ENCODE measurements around the gene COX5B. TPM values are rescaled to one million over a fixed set of nuclear protein-coding genes. Genes with fewer than 3 reads are reported as not detected.
"Not testable (repeated sequence)": the region's sequence is repeated elsewhere in the genome, so short reads cannot be mapped to it uniquely, and the experiment has no call there.

COX5B gene
- total RNA-seq, 2 experiments from 2014 or later = 171 to 237 TPM

DNA sequence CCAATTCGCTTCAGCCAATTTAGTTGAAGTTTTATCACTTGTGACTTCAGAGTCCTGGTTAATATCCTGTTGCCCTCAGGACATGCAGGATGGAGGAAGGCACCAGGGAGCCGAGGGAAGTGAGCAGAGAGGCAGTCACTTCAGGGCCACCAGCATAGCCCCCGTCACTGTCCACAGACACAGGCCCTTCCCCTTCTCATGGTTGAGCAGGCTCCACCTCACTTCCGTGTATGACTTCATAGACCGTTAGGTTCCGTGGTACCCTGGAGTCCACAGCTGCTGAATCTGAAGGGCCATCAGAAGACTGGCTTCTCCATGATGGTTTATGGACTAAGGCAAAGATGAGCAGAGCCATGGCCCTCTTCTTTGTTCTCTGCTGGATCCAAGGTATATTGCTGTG lies 23.6 kb downstream of the COX5B start, which contains the start of gene C2orf92:
Gene C2orf92 (plus strand): TSS at position 266 of the 400 bp plus-strand sequence. CDS start 76 bp downstream, at position 342.
- no TSS peak for BruUV-seq (replicated peaks)
- H3K4me2 ChIP-seq (ENCODE audit: low read length) = no peak within 1 kb of the TSS
- H3K27ac ChIP-seq (ENCODE audit: low read depth, low read length, poor library complexity, severe bottlenecking) = no peak within 1 kb of the TSS
- H3K36me3 ChIP-seq (ENCODE audit: insufficient read depth, low read length) = no peaks in the 10 kb centered on the region
- peak; percentile 39 for DNase-seq (ENCODE audit: low spot score)
- TF ChIP-seq, protein P1, sequence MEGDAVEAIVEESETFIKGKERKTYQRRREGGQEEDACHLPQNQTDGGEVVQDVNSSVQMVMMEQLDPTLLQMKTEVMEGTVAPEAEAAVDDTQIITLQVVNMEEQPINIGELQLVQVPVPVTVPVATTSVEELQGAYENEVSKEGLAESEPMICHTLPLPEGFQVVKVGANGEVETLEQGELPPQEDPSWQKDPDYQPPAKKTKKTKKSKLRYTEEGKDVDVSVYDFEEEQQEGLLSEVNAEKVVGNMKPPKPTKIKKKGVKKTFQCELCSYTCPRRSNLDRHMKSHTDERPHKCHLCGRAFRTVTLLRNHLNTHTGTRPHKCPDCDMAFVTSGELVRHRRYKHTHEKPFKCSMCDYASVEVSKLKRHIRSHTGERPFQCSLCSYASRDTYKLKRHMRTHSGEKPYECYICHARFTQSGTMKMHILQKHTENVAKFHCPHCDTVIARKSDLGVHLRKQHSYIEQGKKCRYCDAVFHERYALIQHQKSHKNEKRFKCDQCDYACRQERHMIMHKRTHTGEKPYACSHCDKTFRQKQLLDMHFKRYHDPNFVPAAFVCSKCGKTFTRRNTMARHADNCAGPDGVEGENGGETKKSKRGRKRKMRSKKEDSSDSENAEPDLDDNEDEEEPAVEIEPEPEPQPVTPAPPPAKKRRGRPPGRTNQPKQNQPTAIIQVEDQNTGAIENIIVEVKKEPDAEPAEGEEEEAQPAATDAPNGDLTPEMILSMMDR (conservative IDR thresholded peaks at IDR 0.05; ENCODE audit: low read length) = no peak
- TF ChIP-seq EZH2phosphoT487 (IDR thresholded peaks at IDR 0.05; ENCODE audit: borderline replicate concordance, low read depth, low read length) = no peak
- H2AFZ ChIP-seq (ENCODE audit: low read length) = peak within 1 kb of the TSS; percentile 67
- H3K79me2 ChIP-seq (ENCODE audit: insufficient read depth, low read depth, low read length) = no peaks in the 10 kb centered on the region
- peaks cover 14% of the 10 kb centered on the region for H3K4me1 ChIP-seq (ENCODE audit: insufficient read depth, low read length, poor library complexity, severe bottlenecking)
- no peak within 1 kb of the TSS for H3K4me3 ChIP-seq (ENCODE audit: low read depth, low read length, poor library complexity, severe bottlenecking)
- H4K20me1 ChIP-seq (ENCODE audit: insufficient read depth, low read length) = no peaks in the 10 kb centered on the region
- POLR2A ChIA-PET = interaction anchor here (0.6 kb wide), 1 partner anchor 1196 kb away, joined by 4 read pairs; no protein-coding TSS in a partner anchor
- H3K9me2 ChIP-seq (ENCODE audit: insufficient read depth, low read length) = no peaks in the 10 kb centered on the region
- intact Hi-C loops (cut with micrococcal nuclease; ENCODE audit: unreplicated experiment) = loop anchor here (5.0 kb wide), 1 partner anchor 893 kb away; no protein-coding TSS in a partner anchor
- CTCF ChIA-PET (ENCODE audit: unreplicated experiment) = no interaction called here
- no peaks in the 10 kb centered on the region for H3K9me3 ChIP-seq (ENCODE audit: low read length)

DNA sequence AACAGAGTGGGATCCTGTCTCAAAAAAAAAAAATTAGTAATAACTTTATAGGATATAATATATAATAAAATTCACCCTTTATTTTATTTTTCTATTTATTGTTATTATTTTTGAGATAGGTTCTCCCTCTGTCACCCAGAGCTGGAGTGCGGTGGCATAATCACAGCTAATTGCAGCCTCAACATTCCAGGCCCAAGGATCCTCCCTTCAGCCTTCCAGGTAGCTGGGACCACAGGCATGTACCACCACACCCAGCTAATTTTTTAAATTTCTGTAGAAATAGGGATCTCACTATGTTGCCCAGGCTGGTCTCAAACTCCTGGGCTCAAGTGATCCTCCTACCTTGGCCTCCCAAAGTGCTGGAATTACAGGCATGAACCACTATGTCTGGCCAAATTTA lies 24.6 kb downstream of the COX5B start:
- no peak overlapping the region for H3K27ac ChIP-seq (ENCODE audit: low read depth, low read length, poor library complexity, severe bottlenecking)
- H3K4me3 ChIP-seq (ENCODE audit: low read depth, low read length, poor library complexity, severe bottlenecking) = no peak overlapping the region
- no TSS peak for BruUV-seq (replicated peaks)
- H4K20me1 ChIP-seq (ENCODE audit: insufficient read depth, low read length) = no peaks in the 10 kb centered on the region
- no peak overlapping the region for H2AFZ ChIP-seq (ENCODE audit: low read length)
- H3K79me2 ChIP-seq (ENCODE audit: insufficient read depth, low read depth, low read length) = no peaks in the 10 kb centered on the region
- H3K4me1 ChIP-seq (ENCODE audit: insufficient read depth, low read length, poor library complexity, severe bottlenecking) = peaks cover 7% of the 10 kb centered on the region
- H3K4me2 ChIP-seq (ENCODE audit: low read length) = no peak overlapping the region
- intact Hi-C loops (cut with micrococcal nuclease; ENCODE audit: unreplicated experiment) = no loop called here
- no peaks in the 10 kb centered on the region for H3K9me3 ChIP-seq (ENCODE audit: low read length)
- CTCF ChIA-PET (ENCODE audit: unreplicated experiment) = no interaction called here
- POLR2A ChIA-PET = no interaction called here
- no peaks in the 10 kb centered on the region for H3K9me2 ChIP-seq (ENCODE audit: insufficient read depth, low read length)
- H3K36me3 ChIP-seq (ENCODE audit: insufficient read depth, low read length) = no peaks in the 10 kb centered on the region
- DNase-seq (ENCODE audit: low spot score) = no peak
- TF ChIP-seq EZH2phosphoT487 (IDR thresholded peaks at IDR 0.05; ENCODE audit: borderline replicate concordance, low read depth, low read length) = no peak
- TF ChIP-seq, protein P1 (conservative IDR thresholded peaks at IDR 0.05; ENCODE audit: low read length) = no peak

DNA sequence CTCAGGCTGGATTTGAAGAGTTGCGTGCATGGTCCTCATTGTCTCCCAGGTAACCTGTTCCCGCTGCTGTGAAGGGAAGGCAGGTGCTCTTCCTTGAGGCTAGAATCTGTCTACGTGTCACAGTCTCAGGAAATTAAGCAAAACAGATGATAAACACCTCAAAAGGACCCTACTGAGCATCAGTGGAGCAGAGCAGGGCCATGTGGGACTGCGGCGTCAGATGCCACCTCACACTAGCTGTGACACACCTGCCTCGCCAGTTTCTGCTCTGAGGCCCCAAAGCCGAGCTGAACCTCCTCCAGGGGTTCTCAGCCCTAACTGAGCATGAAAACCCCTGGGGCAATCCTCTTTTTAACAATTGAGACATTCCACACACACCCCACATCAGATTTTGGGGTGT lies 25.7 kb downstream of the COX5B start:
- H2AFZ ChIP-seq (ENCODE audit: low read length) = no peak overlapping the region
- H3K4me3 ChIP-seq (ENCODE audit: low read depth, low read length, poor library complexity, severe bottlenecking) = no peak overlapping the region
- H3K9me3 ChIP-seq (ENCODE audit: low read length) = no peaks in the 10 kb centered on the region
- H3K27ac ChIP-seq (ENCODE audit: low read depth, low read length, poor library complexity, severe bottlenecking) = no peak overlapping the region
- BruUV-seq (replicated peaks) = no TSS peak
- H3K9me2 ChIP-seq (ENCODE audit: insufficient read depth, low read length) = no peaks in the 10 kb centered on the region
- DNase-seq (ENCODE audit: low spot score) = no peak
- H3K79me2 ChIP-seq (ENCODE audit: insufficient read depth, low read depth, low read length) = no peaks in the 10 kb centered on the region
- no peak overlapping the region for H3K4me2 ChIP-seq (ENCODE audit: low read length)
- H3K4me1 ChIP-seq (ENCODE audit: insufficient read depth, low read length, poor library complexity, severe bottlenecking) = peaks cover 7% of the 10 kb centered on the region
- H4K20me1 ChIP-seq (ENCODE audit: insufficient read depth, low read length) = no peaks in the 10 kb centered on the region
- intact Hi-C loops (cut with micrococcal nuclease; ENCODE audit: unreplicated experiment) = no loop called here
- TF ChIP-seq EZH2phosphoT487 (IDR thresholded peaks at IDR 0.05; ENCODE audit: borderline replicate concordance, low read depth, low read length) = no peak
- H3K36me3 ChIP-seq (ENCODE audit: insufficient read depth, low read length) = no peaks in the 10 kb centered on the region
- ChIA-PET POLR2A (no interaction called here), CTCF (ENCODE audit: unreplicated experiment) (no interaction called here)

DNA sequence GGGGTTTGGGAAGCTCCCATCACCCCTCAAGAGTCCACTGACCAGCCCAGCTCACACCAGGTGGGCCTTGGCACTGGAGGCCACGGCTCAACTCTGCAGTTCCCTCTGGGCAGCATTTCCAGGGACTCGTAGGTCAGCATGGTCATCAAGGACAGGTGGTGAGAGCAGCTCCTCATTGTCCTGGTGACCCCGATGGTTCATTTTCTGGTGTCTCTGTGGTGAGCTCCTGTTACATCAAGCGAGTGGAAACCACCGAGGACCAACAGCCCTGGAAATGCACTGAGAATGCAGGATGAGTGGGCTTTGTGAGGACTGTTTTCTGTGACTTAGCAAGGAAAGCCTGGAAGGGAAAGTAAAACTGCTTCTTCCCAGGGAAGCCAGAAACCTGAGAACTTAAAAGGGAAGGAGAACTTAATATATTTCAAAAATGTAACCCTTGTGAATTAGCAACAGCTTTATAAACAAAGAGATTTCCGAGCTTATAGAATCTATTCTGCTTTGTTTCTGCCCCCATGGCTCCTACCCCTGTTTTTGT lies 26.8 kb downstream of the COX5B start:
- CTCF ChIA-PET (ENCODE audit: unreplicated experiment); H3K4me1 ChIP-seq (ENCODE audit: insufficient read depth, low read length, poor library complexity, severe bottlenecking); H3K9me2 ChIP-seq (ENCODE audit: insufficient read depth, low read length); BruUV-seq (replicated peaks); H3K9me3 ChIP-seq (ENCODE audit: low read length); H4K20me1 ChIP-seq (ENCODE audit: insufficient read depth, low read length); H3K4me3 ChIP-seq (ENCODE audit: low read depth, low read length, poor library complexity, severe bottlenecking); H3K79me2 ChIP-seq (ENCODE audit: insufficient read depth, low read depth, low read length); intact Hi-C loops (cut with micrococcal nuclease; ENCODE audit: unreplicated experiment); DNase-seq (ENCODE audit: low spot score); H3K36me3 ChIP-seq (ENCODE audit: insufficient read depth, low read length); H3K4me2 ChIP-seq (ENCODE audit: low read length); H2AFZ ChIP-seq (ENCODE audit: low read length); H3K27ac ChIP-seq (ENCODE audit: low read depth, low read length, poor library complexity, severe bottlenecking): not testable (repeated sequence)
- POLR2A ChIA-PET = interaction anchor here (0.7 kb wide), 1 partner anchor 8 kb away, joined by 3 read pairs; the partner anchor contains the start of gene ACTR1B

Measured in OCI-LY7 (cell line).